Midbrain (tissue), 1 donor: ENCODE data around the gene ZNF160.
"Not testable (repeated sequence)": the region's sequence is repeated elsewhere in the genome, so short reads cannot be mapped to it uniquely, and the experiment has no call there.

ENCODE experiments used
- DNase-seq: peaks from one replicate; lab custom pipeline; 2025; lab: John Stamatoyannopoulos, UW

ZNF160 gene

GRCh38 chr19:53103234-53104203 is at the start of gene ZNF160:
ZNF160 (minus strand) TSS chr19:53103422; CDS start chr19:53086276, 17,146 bp downstream.
- DNase-seq, result peak; percentile 98

GRCh38 chr19:53147645-53148044 is 44.4 kb upstream of the ZNF160 start:
- no peak for DNase-seq

- DNase-seq, result no peak
Measured at GRCh38 chr19:53140351-53140750, 37.1 kb upstream of the ZNF160 start.

GRCh38 chr19:53136432-53136831 is 33.2 kb upstream of the ZNF160 start:
- DNase-seq, result no peak

- peak; percentile 90 for DNase-seq
Measured at GRCh38 chr19:53132141-53132991, 29.1 kb upstream of the ZNF160 start, which contains the start of gene ZNF415. ZNF415 (minus strand) TSS chr19:53132910; CDS start chr19:53122676, 10,234 bp downstream.

GRCh38 chr19:53131727-53132126 is 28.5 kb upstream of the ZNF160 start:
- peak; percentile 19 for DNase-seq

GRCh38 chr19:53131085-53131590 is 27.9 kb upstream of the ZNF160 start:
- DNase-seq, result no peak

- no peak for DNase-seq
Measured at GRCh38 chr19:53130506-53130905, 27.3 kb upstream of the ZNF160 start.

GRCh38 chr19:53126733-53127526 is 23.7 kb upstream of the ZNF160 start:
- not testable (repeated sequence) for DNase-seq

GRCh38 chr19:53123400-53123799 is 20.2 kb upstream of the ZNF160 start:
- no peak for DNase-seq

GRCh38 chr19:53112286-53112685 is 9.1 kb upstream of the ZNF160 start:
- DNase-seq, result no peak

- DNase-seq, result no peak
Measured at GRCh38 chr19:53109527-53109926, 6.3 kb upstream of the ZNF160 start.

- DNase-seq, result no peak
Measured at GRCh38 chr19:53102756-53103233, 427 bp downstream of the ZNF160 start.

- DNase-seq, result no peak
Measured at GRCh38 chr19:53102206-53102755, 941 bp downstream of the ZNF160 start.

GRCh38 chr19:53101518-53101917 is 1.7 kb downstream of the ZNF160 start:
- no peak for DNase-seq

GRCh38 chr19:53098570-53098969 is 4.7 kb downstream of the ZNF160 start:
- DNase-seq, result not testable (repeated sequence)

- not testable (repeated sequence) for DNase-seq
Measured at GRCh38 chr19:53096982-53097690, 6.1 kb downstream of the ZNF160 start.

- DNase-seq, result not testable (repeated sequence)
Measured at GRCh38 chr19:53096579-53096978, 6.6 kb downstream of the ZNF160 start.

- DNase-seq, result no peak
Measured at GRCh38 chr19:53094754-53095575, 8.3 kb downstream of the ZNF160 start.
